K562 (cell line): ENCODE data around the gene AMZ1. TPM values are rescaled to one million over a fixed set of nuclear protein-coding genes. Genes with fewer than 3 reads are reported as not detected.

Experiments used
- ATAC-seq: fragments of 200-7000 bp; cut with Tn5 transposase; 3 replicates; pipeline ENCODE4 v1.9.1; 2020; ENCODE audit warnings: moderate library complexity
- BruUV-seq: library from RNA; stranded (reverse); fragments of 400-500 nt; replicated peaks from 2 replicates; lab custom pipeline; 2021; lab: Mats Ljungman, UMichigan
- CTCF ChIA-PET: fragments of 300-600 bp; formaldehyde crosslinking; extraction: SDS; loops from one replicate; lab custom pipeline; 2021; ENCODE audit warnings: low intra/inter-chr PET ratio; lab: Yijun Ruan, JAX
- POLR2A ChIA-PET: fragments of 300-600, 350-650 bp; sonication (Branson Sonifier 250); formaldehyde crosslinking; extraction: SDS; loops from one replicate; lab custom pipeline; 2021; ENCODE audit warnings: antibody characterized with exemption, inconsistent platforms; lab: Yijun Ruan, JAX
- DNase-seq, 4 experiments: peaks; one replicate each; pipeline versions ENCODE4 v3.0.0 to v3.0.0-alpha.2; 2011 to 2018; ENCODE audit warnings: low spot score in 3 of 4, mixed read lengths in 3 of 4; ENCODE audit errors: extremely low read depth in 1 of 4
- FAIRE-seq: peaks from 2 replicates; lab custom pipeline; 2011; peaks lifted over from hg19 to GRCh38; lab: Jason Lieb, UNC
- H2AFZ ChIP-seq: 2 replicates; pipeline ENCODE4 v1.6.0; 2011; ENCODE audit warnings: low read depth, low read length, control low read depth, inconsistent platforms
- H3K27ac ChIP-seq: fragments of 200-600 bp; 3 replicates; pipeline ENCODE4 v1.8.0; 2011; ENCODE audit warnings: low read depth, mild to moderate bottlenecking, control low read depth, inconsistent platforms, low read length, moderate library complexity, mixed read lengths; ENCODE audit errors: extremely low read depth
- H3K27me3 ChIP-seq, 2 experiments: fragments of 300-600 bp in 1 of 2; 2 replicates in 1 of 2; 3 replicates in 1 of 2; pipeline versions ENCODE4 v1.6.0 to v1.8.0; 2011; ENCODE audit warnings: inconsistent platforms in 2 of 2, low read length in 2 of 2, mild to moderate bottlenecking in 1 of 2, mixed read lengths in 1 of 2, moderate library complexity in 1 of 2; ENCODE audit not compliant: control insufficient read depth in 2 of 2, insufficient read depth in 2 of 2
- H3K36me3 ChIP-seq: fragments of 300-600 bp; 3 replicates; pipeline ENCODE4 v1.8.0; 2011; ENCODE audit warnings: mild to moderate bottlenecking, low read length, inconsistent platforms; ENCODE audit not compliant: control insufficient read depth, insufficient read depth
- H3K4me1 ChIP-seq, 2 experiments: fragments of 200-600 bp in 1 of 2; replicated peaks in 1 of 2; 2 replicates in 1 of 2; 3 replicates in 1 of 2; pipeline versions ENCODE4 v1.5.1 to v1.8.0; 2011; ENCODE audit warnings: inconsistent platforms in 2 of 2, low read length in 2 of 2, mild to moderate bottlenecking in 1 of 2, mixed read lengths in 1 of 2, moderate library complexity in 1 of 2; ENCODE audit not compliant: control insufficient read depth in 2 of 2, insufficient read depth in 2 of 2
- H3K4me2 ChIP-seq: 2 replicates; pipeline ENCODE4 v1.6.1; 2011; ENCODE audit warnings: low read length, control low read depth, inconsistent platforms, mixed read lengths; ENCODE audit not compliant: insufficient read depth
- H3K4me3 ChIP-seq: fragments of 200-600 bp; sonication (generic), shearing (Covaris generic); 2 replicates; pipeline ENCODE4 v1.5.1; 2016; ENCODE audit warnings: control low read depth, inconsistent platforms
- H3K79me2 ChIP-seq: fragments of 200-600 bp; 3 replicates; pipeline ENCODE4 v1.8.0; 2011; ENCODE audit warnings: low read length, inconsistent platforms; ENCODE audit not compliant: control insufficient read depth, insufficient read depth
- H3K9ac ChIP-seq, 2 experiments: 2 replicates each; pipeline versions ENCODE4 v1.6.0 to v1.6.1; 2011; ENCODE audit warnings: low read depth in 2 of 2, low read length in 2 of 2, control low read depth in 1 of 2, inconsistent platforms in 1 of 2, mild to moderate bottlenecking in 1 of 2, mixed read lengths in 1 of 2; ENCODE audit not compliant: insufficient read depth in 1 of 2
- H3K9me1 ChIP-seq: one replicate; pipeline ENCODE4 v1.6.0; 2011; ENCODE audit warnings: inconsistent platforms, mild to moderate bottlenecking, low read length, moderate library complexity; ENCODE audit not compliant: control insufficient read depth, insufficient read depth
- H3K9me3 ChIP-seq: replicated peaks from 2 replicates; pipeline ENCODE4 v1.5.1; 2011; ENCODE audit warnings: low read depth, low read length, inconsistent platforms; ENCODE audit not compliant: control insufficient read depth, insufficient read depth
- H4K20me1 ChIP-seq: replicated peaks from 2 replicates; pipeline ENCODE4 v1.6.1; 2011; ENCODE audit warnings: low read length, inconsistent platforms, mixed read lengths; ENCODE audit not compliant: control insufficient read depth, insufficient read depth
- HMGN3 ChIP-seq: IDR thresholded peaks from 2 replicates; pipeline ENCODE4 v1.6.1; 2011; ENCODE audit warnings: borderline replicate concordance, low read depth, mild to moderate bottlenecking, mixed read lengths, low read length; ENCODE audit not compliant: insufficient read length; ENCODE audit errors: extremely low read depth
- PCBP2 ChIP-seq: fragments of 200-400 bp; formaldehyde crosslinking; IDR thresholded peaks from 2 replicates; pipeline ENCODE4 v1.6.1; 2018; ENCODE audit warnings: low read length, low read depth, mild to moderate bottlenecking, moderate library complexity; ENCODE audit not compliant: poor library complexity, severe bottlenecking
- PHTF2 ChIP-seq: fragments of 250-450 bp; sonication (Bioruptor Pico); IDR thresholded peaks from 2 replicates; pipeline ENCODE4 v1.5.0; 2021; ENCODE audit warnings: mild to moderate bottlenecking
- ZBTB5 ChIP-seq: fragments of 450-650 bp; IDR thresholded peaks from 2 replicates; pipeline ENCODE4 v1.6.1; 2017; ENCODE audit warnings: antibody characterized with exemption
- ZNF830 ChIP-seq: fragments of 250-450 bp; sonication (Bioruptor Pico); IDR thresholded peaks from 2 replicates; pipeline ENCODE4 v1.5.0; 2021; ENCODE audit warnings: mild to moderate bottlenecking
- WGBS: fragments of 100-300 bp; shearing (Covaris generic); methylation state at CpG from one replicate; pipeline ENCODE4 v1.1.6; 2016; ENCODE audit warnings: low coverage, mixed read lengths; ENCODE audit not compliant: insufficient coverage; ENCODE audit errors: missing lambda C conversion rate; 5-methylcytosine and 5-hydroxymethylcytosine counted together
- in situ Hi-C: fragments of 300-500 bp; cut with MboI; formaldehyde crosslinking; loops from 4 replicates; pipeline ENCODE4 v1.15.0; 2018; ENCODE audit warnings: inconsistent platforms, mixed read lengths
- intact Hi-C: fragments of 100-400 bp; cut with micrococcal nuclease; formaldehyde crosslinking; loops from 2 replicates; pipeline ENCODE4 v1.14.2; 2022
- polyA plus RNA-seq, 8 experiments: library from polyadenylated mRNA; depleted of rRNA in 4 of 8; stranded (reverse) in 5 of 8; unstranded in 3 of 8; fragments of >200 nt; fragmentation: Nextera tagmentation in 2 of 8; fragmentation: Illumina TruSeq in 1 of 8; extraction: Ambion mirVana in 2 of 8; extraction: Trizol in 1 of 8; gene quantifications; 2 replicates each; pipeline versions ENCODE4 v1.2.1 to v1.2.3, GENCODE V29; 2011 to 2014; ENCODE audit warnings: inconsistent platforms in 1 of 8, missing spikeins in 1 of 8
- total RNA-seq, 7 experiments: library from RNA; depleted of rRNA in 6 of 7; stranded (reverse); fragments of >200 nt in 6 of 7; fragmentation: Illumina TruSeq in 2 of 7; extraction: Trizol in 2 of 7; gene quantifications; 2 replicates each; pipeline versions ENCODE4 v1.2.1 to v1.2.3, GENCODE V29; 2011 to 2021; ENCODE audit warnings: low replicate concordance in 1 of 7
- TF ChIP-seq, protein P1 (sequence below): fragments of 450-650 bp; IDR thresholded peaks from 2 replicates; pipeline ENCODE4 v1.6.1; 2018; ENCODE audit not compliant: partially characterized antibody

The AMZ1 gene
- total and polyA plus RNA-seq, 9 of the 15 experiments (the other 6 are each of a cell fraction or from before 2014, with no cell fraction given) = not detected

DNA sequence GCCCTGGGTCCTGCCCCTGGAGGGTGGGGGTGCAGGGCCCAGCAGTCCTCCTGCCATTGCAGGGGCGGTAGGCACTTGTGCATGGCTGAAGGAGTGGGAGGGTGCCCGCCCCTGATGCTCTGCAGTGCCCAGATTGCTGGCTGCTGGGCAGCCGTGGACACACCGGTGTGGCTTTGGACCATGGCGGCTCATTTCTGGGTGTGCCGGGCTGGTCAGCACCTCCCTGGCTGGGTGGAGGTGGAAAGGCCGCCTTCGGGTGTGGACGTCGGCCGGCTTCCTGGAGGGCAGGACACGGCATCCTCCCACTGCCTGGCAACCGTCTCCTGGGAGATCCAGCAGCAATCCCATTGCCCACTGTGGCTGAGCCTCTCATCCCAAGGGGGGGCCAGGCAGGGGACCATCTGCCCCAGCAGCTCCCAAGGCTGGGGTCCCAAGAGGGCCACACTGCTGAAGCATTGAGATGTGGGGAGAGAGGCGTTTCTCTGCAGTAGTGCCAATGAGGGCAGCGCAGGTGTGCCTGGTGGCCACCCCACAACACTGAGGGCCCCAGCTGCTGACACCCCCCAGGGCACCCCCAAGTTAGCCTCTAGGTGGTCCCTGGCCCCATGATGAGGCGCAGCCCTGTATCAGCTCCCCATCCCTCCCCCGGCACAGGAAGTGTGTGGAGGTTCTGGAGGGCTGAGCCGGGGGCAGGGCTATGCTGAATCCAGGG, 43.3 kb upstream of the AMZ1 start:
- WGBS = 53% methylated on average over 11 of the region's 18 CpGs
- no peak for DNase-seq
- BruUV-seq = no TSS peak
- in situ Hi-C loops = no loop called here
- Histone ChIP-seq H3K27ac (no peak overlapping the region), H3K9me1 (no peaks in the 10 kb centered on the region), H3K9me3 (no peaks in the 10 kb centered on the region), H3K4me2 (no peak overlapping the region), H3K27me3 (no peaks in the 10 kb centered on the region), H3K36me3 (no peaks in the 10 kb centered on the region), H3K4me1 (peaks cover 6 to 86% of the 10 kb centered on the region in 2 experiments; a peak in 2 of 5 replicates), H3K9ac (peak overlapping the region in 1 of 2 experiments; percentile 37; a peak in 2 of 4 replicates), H3K79me2 (no peaks in the 10 kb centered on the region), H2AFZ (no peak overlapping the region), H4K20me1 (0 out of 2 replicates have a peak, but pooled peaks cover 5% of the 10 kb centered on the region), H3K4me3 (no peak overlapping the region)
- peak; percentile 8; the same call in 1 of the 3 replicates for ATAC-seq
- FAIRE-seq = no peak
- ChIA-PET CTCF (no interaction called here), POLR2A (interaction anchor here (0.6 to 1.2 kb wide), 4 partner anchors 9 to 502 kb away, joined by 3 to 5 read pairs (median 3); no protein-coding TSS in a partner anchor)
- intact Hi-C loops = no loop called here
- TF ChIP-seq ZNF830 (CRISPR knock-in tag) (no peak), ZBTB5 (no peak), PHTF2 (CRISPR knock-in tag) (no peak), HMGN3 (no peak), PCBP2 (no peak)
- TF ChIP-seq, protein P1, sequence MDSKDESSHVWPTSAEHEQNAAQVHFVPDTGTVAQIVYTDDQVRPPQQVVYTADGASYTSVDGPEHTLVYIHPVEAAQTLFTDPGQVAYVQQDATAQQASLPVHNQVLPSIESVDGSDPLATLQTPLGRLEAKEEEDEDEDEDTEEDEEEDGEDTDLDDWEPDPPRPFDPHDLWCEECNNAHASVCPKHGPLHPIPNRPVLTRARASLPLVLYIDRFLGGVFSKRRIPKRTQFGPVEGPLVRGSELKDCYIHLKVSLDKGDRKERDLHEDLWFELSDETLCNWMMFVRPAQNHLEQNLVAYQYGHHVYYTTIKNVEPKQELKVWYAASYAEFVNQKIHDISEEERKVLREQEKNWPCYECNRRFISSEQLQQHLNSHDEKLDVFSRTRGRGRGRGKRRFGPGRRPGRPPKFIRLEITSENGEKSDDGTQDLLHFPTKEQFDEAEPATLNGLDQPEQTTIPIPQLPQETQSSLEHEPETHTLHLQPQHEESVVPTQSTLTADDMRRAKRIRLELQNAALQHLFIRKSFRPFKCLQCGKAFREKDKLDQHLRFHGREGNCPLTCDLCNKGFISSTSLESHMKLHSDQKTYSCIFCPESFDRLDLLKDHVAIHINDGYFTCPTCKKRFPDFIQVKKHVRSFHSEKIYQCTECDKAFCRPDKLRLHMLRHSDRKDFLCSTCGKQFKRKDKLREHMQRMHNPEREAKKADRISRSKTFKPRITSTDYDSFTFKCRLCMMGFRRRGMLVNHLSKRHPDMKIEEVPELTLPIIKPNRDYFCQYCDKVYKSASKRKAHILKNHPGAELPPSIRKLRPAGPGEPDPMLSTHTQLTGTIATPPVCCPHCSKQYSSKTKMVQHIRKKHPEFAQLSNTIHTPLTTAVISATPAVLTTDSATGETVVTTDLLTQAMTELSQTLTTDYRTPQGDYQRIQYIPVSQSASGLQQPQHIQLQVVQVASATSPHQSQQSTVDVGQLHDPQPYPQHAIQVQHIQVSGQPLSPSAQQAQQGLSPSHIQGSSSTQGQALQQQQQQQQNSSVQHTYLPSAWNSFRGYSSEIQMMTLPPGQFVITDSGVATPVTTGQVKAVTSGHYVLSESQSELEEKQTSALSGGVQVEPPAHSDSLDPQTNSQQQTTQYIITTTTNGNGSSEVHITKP = no peak
